HG03354 (cell line): ENCODE measurements around the gene SMIM35.

ENCODE experiments used
- ATAC-seq: cut with Tn5 transposase; IDR thresholded peaks from one replicate; pipeline ENCODE4 v1.9.1; 2021; ENCODE audit warnings: mild to moderate bottlenecking; ENCODE audit not compliant: unreplicated experiment, poor library complexity, severe bottlenecking

SMIM35 gene

DNA sequence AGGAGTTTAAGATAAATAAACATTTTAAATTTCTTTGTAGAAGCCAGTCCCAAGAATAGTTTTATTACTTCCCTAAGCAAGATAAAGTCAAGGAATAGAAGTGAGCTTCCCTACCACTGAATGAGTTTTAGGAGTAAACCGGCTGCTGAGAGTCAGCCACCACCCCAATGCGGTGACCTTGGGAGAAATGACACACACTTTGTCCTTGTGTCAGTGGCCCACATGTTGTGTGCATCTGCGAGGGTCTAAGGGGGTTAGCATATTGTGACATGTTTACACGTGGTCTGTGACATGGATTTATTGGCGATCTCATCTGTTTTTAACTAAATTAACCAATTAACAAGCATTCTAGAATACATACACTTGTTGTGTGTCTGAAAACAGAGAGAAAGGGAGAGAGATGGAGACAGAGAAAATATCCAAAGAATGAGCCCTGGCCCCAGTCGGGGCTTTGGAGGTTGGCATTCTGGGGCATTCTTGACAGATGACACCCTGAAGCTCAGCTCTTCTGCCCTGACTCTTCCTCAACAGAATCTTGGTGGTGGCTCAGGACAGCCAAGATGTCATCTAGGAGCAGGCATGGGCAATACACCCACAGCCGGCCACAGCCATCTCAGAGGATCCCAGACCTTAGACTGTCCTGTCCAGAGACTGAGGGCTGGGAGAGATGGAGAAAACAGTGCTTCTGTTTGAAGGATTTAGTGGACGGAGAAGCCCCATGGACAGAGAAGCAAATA is 39.6 kb downstream of the SMIM35 start:
- no peak for ATAC-seq

DNA sequence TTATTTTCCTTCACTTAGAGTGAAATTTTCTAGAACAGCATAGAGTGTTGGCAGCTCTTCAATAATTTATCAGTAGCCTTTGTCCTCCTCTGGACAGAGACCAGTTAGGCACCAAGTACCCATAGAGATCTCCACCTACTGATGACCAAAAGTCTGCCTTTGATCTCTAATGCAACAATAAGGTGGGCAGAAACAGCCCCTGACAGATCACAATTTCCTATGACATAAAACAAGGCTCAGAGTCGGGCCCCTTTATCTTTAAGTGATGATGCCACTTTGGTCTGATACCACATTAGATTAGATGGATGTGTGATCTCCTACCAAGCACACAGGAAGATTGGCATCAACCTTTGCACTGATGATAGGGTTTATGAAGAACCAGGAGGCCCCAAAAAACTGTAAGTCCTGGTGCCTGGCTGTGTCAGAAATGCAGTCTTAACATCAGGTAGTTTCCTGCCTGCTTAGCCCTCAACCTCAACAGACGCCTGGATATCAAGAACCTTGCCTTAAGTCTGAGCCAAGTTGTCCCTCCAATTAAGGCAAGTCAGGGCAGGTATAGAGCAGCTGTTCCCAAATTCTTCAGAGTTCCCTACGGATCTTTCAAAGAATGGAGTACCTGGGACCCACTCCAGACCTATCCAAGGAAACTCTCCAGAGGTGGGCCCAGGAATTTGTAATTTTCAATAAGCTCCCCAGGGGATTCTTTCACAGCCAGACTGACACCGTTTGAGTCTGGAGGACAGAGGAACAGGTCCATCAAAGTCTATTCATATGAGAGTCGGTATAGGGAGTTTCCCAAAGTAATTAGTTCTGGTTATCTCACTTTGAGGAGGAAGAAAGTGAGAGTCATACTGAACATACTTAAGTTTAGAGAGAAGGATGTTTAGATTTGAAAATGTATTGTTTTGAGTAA is 40.5 kb downstream of the SMIM35 start:
- ATAC-seq = no peak

DNA sequence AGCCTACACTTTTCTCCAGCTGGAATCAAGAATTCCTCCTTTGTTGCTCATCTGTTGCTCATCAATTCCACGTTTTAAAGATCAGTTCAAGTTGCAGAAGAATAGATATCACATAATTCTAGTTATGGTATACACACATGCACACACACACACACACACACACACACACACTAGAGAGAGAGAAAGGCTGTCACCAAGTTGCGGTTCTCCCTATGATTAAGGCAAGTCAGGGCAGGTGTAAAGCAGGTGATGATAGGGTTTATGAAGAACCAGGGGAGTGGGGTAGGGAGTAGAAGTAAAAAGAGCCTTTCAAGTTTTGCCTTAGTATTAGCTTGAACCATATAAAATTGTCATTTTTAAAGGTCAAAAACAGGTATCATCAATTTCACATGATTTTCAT is 41.6 kb downstream of the SMIM35 start:
- ATAC-seq = no peak

DNA sequence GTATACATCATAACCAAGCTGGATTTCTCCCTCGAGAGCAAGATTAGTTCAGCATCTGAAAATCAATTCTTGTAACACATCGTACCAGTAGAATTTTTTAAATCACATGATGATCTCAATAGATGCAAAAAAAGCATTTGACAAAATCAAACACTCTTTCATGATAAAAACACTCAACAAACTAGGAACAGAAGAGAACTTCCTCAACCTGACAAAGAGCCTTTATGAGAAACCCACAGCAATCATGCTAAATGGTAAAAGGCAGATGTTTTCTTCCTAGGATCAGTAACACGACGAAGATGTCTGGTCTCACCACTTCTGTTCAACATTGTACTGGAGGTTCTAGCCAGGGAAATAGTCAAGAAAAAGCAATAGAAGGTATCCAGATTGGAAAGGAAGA is 44.0 kb downstream of the SMIM35 start:
- no peak for ATAC-seq

GRCh38 chr11:118042141-118042540 is 44.6 kb downstream of the SMIM35 start:
- no peak for ATAC-seq

DNA sequence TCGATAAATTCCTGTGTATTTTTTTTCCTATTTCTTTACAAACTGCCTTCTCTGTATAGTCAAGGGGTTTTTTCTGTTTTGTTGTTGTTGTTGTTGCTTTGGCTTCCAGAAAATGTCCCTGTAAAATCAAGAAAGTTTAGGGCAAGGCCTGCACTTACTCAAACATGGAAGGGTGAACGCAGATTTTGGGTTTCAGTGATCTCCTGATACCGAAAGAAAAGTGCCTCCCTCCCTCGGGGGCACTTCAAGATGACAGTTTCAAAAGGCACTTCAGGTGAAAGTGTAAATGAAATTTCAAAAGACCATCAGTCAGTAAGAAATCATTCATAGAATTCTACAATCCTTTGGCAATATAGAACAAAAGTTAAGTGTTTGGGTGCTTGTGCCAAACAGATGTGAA is 53.3 kb downstream of the SMIM35 start:
- ATAC-seq = peak; percentile 67

- ATAC-seq = no peak
These were observed 58.1 kb downstream of the SMIM35 start for GRCh38 chr11:118028626-118029025.

DNA sequence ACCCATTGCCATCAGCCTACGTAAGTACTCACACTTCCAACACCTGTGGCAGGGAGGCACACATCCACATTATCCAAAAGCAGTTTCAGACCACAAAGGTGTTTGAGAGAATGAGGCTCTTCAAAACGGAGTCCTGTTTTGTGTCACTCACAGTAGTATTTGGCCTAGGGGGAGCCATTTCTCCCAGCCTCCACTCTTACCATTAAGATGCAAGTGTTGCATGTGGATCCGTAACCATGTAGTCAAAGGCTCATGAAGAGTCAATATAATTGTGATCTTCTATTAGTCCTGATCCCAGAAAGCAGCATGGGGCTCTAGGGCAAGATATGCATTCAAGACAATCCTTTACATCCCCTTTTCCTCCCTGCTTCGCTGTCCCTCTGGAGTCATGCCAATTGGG is 59.1 kb downstream of the SMIM35 start:
- ATAC-seq = no peak

DNA sequence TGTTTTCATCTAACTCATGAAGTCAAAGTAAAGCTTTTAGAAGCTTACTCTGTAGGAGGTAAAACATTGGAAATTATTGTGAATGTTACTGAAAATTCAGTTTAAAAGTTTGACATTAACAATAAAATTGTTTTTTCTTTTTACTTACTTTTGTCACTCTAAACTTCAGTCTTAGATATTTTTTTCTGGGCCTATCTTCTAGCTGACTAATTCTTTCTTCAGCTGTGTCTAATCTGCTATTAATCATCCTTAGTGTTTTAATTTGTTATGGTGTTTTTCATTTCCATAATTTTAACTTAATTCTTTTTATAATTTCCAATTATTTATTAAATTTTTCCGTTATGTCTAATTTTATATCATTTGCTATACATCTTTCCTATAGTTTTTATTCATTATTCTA is 65.6 kb downstream of the SMIM35 start:
- ATAC-seq = no peak

GRCh38 chr11:118018401-118018800 is 68.4 kb downstream of the SMIM35 start:
- ATAC-seq = no peak

DNA sequence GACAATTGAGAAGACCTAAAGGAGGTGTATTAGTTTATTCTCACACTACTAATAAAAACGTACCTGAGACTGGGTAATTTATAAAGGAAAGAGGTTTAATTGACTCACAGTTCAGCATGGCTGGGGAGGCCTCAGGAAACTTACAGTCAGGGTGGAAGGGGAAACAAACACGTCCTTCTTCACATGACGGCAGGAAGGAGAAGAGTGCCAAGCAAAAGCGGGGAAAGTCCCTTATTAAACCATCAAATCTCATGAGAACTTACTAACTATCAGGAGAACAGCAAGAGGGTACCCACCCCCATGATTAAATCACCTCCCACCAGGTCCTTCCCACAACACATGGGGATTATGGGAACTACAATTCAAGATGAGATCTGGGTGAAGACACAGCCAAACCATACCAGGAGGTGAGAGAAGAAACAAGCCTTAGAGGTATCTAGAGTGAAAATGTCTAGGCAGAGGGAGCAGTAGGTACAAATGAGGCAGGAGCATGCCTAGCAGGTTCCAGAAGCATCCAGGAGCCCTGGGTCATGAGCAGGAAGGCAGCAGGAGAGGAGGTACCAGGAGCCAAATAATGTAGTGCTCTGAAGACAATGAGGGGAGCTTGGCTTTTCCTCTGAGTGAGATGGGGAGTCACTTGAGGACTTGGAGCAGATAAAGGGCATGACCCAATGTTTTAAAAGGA is 69.0 kb downstream of the SMIM35 start:
- no peak for ATAC-seq

- ATAC-seq = no peak
These were observed 69.7 kb downstream of the SMIM35 start for GRCh38 chr11:118017111-118017510.

- no peak for ATAC-seq
These were observed 70.7 kb downstream of the SMIM35 start for GRCh38 chr11:118016104-118016503.

DNA sequence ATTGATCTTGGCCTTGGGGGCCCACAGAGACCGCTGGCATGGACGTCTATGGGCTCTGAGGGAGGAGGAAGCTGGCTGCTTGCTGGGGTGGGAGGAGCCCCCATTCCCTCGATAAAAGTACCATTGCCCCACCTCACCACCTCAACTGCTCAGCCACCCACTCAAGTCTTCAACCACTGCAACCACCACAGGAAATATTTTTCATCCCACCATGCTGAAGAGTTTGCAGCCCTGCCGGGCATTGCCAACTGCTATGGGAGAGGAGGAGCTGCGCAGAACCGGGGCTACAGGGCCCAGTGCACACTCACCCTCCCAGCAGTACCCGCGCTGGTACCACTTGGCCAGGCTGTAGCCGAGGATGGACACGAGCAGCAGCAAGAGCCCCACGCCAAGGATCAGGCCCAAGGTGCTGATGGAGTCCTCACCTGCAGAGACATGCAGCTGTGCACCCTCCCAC is 71.3 kb downstream of the SMIM35 start:
- ATAC-seq = no peak

- ATAC-seq = no peak
These were observed 72.7 kb downstream of the SMIM35 start for GRCh38 chr11:118014022-118014421.

- ATAC-seq = no peak
These were observed 74.6 kb downstream of the SMIM35 start for GRCh38 chr11:118012083-118012669.

DNA sequence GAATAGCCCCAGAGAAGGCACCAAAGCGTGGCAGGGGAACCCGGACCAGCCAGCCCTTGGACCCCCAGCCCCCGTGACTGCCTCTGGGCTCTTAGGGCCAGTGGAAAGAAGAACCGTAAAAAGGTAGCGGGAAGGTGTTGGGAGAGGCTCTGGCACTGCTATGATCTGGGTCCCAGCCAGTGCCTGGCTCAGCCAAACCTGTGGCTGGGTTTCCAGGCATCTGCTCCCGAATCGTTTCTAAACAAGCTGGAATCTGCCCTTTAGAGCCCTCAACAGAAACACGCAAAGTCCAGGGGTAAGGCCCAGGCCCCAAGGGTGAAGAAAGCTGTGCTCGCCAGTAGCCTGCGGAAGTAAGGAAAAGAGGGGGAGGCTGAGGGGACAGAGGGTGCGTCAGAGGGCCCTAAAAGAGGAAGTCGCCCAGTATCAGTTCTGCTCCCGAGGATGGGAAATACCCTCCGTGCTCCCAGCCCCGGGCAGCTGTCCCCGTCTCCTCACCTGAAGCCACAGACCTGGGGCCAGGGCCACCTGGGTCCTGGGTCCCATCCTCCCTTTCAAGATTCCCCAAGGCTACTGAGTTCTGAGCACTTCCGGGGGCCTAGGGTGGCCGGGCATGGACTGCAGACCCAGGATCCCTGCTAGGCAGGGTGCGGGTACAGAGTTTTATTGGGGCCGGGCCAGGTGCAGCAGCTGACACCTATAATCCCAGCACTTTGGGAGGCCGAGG is 75.9 kb downstream of the SMIM35 start:
- peak; percentile 78 for ATAC-seq

DNA sequence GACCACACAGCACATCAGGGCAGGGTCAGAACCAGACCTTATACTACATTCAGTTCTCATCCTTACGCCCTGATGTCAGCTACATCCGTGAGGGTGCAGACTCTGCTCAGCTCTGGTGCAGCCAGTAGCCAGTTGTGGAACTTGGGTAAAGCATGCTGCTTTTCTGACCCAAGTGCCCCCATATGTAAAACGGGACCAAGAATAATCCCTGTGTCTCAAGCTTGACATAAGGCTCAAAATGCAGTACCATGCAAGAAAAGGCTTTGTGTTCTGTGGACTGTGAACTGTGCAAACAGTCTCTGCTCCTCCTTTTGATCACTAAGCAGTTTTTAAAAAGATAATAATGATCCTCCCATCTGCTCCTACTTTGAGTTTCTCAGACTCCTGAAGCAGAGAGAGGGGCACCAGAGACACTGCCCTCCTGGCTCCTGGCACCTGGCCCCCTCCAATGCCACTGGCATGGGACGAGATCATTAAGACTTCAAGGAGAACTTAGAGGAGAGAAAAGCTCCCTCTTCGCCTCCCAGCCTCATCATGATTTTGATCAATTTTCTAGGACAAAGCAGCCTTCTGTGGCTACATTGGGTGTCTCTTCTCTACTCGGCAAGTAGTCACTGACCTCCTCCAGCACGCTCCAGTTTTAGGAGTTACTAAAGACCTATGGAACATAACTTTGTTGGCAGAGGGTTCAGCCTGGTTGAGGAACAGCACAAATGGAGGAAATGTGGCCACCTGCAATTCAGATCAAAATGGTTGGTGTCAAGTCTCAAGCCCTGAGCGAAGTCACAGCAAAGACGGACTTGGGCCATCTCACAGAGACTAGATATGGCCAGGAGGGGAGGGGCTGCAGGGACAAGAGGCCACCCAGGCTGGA is 76.7 kb downstream of the SMIM35 start:
- ATAC-seq = peak; percentile 0
